ENCODE data around the gene SHANK2. TPM values are rescaled to one million over a fixed set of nuclear protein-coding genes. Genes with fewer than 3 reads are reported as not detected.

The SHANK2 gene
- total RNA-seq, 1 experiment from 2014 or later, result under 0.01 TPM

DNA sequence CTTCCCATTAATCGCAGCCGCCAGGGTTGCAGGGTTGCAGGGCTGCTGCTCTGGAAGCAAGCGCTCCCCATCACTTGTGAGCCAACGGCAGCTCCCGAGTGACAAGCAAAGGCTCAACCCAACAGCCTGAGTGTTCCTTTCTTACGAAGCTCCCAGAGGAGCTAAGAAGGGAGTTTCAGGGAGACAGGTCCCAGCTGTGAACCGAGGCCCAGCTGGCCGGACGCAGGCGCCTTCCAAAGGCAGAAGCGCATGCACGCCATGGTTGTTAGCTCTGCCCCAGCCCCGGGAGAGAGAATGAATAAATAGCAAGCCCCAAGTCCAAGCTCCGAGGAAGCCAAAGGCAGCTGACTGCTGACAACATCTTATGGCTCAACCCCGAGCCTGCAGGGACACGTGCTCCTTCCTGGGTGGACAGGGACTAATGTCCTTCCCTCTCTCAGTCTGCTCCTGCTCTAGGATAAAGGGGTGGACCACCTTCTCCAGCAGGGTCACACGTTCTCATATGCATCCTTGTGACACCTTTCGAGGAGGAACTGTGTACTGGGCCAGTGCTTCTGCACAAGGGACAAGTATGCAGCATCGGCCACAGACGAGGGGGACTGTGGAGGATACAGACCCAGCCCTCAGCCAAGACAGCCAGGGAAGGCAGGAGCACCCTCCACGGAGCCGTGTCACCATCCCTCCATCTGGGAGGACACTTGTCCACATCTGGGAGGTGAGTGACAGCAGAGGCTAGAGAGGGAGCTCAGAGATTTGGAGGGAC, 29.9 kb downstream of the SHANK2 start:
- DNase-seq (ENCODE audit: low read depth), result no peak

DNA sequence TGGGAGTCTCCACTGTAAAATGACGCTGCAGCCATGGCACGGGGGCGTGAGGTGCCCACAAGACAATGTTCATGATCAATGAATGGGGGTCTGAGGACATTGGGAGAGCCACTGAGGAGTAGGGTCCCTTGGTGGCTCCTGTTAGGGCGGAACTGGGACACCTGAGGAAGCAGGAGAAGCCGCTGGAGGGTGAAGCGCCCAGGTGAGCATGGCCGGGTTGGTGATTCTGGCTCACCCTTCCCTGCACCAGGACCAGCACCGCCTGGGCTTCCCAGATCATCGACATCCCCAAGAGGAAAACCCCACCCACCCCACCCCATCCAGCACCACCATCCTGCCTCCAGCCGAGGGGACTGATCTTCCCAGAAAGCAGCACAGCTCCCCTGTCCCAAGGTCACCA, 30.6 kb downstream of the SHANK2 start:
- no peak for DNase-seq (ENCODE audit: low read depth)

DNA sequence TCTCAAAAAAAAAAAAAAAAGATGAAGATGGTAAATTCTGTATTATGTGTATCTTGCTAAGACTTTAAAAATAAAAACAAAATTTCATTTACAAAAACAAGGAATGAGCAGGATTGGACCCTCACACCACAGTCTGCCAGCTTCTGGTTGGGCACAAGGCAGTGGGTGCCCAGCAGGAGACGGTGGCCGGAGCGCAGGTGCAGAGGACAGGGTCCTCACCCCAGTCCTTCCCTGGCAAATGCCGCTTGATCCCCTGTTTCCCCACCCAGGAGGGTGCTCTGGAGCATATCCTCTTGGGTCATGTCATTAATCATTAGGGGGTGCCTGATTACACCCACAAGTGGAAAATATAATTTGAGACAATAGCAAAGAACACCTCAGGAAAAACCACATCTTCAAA, 31.2 kb downstream of the SHANK2 start:
- no peak for DNase-seq (ENCODE audit: low read depth)

DNA sequence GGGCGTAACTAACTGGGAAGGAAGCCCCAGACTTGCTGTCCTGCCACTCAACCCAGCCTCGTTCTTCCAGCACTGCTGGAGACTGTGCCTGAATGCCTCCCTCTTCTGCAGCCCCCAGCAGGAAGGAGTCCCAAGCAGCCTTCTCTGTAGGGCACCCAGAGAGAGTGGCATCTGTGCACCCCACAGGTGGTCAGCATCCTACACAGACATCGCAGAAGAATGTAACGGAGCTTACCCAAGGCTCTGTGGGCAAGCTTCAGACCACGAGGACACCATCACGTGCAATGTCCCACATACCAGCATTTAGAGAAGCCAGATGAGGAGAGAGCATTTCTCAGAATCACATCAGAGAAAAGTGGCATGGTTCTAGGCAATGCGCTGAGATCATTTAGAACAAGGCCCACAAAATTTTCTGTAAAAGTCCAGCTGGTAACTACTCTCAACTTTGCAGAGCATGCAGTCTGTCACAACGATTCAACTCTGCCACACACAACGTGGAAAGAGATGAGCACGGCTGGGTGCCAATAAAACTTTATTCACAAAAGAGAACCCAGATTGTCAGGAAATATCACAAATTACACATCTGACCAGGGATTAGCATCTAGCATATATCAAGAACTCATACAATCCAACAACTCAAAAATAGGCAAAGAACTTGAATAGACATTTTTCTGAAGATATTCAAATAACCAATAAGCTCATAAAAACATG, 33.4 kb downstream of the SHANK2 start:
- no peak for DNase-seq (ENCODE audit: low read depth)

DNA sequence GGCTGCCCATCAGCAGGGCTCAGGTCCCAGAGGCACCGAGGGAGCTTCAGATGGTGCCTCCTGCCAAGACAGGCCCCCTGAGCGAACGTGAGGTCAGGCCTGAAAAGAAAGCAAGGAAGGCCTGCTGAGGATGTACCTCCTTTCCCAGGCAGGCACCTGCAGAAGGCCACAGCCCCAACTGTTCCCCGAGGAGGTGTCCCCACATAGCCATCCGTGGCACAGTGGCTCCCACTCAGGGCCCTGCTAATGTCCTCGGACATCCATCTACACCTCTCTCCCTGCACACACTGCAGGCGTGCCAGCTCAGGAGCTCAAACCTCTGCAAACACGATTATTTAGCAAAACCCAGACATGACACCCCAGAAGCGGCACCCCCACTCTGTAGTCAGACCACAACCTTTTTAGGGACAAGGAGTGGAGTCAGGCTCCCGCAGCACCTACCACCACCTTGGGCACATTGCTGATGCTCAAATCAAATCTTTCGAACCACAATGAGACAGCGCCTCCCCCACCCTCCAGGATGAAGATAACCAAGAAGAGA, 36.9 kb downstream of the SHANK2 start:
- DNase-seq (ENCODE audit: low read depth), result no peak

DNA sequence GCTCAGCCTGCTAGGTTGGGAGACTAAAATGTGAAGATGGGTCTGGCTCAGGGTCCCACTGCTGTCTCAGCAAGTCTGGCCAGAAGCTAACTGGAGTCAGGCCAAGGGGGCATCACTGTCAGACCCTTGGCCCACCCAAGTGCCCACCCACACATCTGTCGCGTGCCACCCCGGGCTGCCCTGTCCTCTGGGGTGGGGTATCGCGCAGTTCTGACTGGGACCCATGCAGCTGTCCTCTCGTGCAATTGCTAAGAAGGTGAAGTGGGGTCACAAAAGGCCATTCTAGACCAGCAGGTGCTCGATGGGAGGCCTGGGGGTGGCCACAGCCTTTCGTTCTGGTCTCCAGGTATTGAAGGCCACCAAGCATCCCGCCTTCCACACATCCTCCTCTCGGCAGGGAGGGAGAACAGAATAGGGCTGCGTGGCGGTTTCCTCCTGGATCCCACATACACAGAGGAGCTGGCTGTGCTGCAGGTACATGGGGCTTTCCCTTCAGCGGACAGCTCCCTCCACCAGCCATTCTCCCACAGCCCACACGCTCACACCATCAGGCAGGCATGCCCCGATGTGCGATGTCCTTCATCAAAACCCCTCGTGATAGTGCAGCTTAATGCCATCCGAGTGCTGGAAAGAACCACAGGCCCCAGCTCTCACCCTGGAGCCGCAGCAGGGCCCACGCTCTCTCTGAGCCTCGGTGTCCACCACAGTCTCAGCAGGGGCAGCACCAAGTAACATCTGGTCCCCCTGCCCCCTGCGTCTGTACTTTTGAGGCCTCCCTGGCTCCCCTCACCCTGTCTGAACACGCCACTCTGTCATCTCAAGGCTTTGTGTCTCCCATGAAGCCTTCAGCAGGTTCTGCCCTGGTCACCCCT, 37.6 kb downstream of the SHANK2 start:
- DNase-seq (ENCODE audit: low read depth), result no peak

DNA sequence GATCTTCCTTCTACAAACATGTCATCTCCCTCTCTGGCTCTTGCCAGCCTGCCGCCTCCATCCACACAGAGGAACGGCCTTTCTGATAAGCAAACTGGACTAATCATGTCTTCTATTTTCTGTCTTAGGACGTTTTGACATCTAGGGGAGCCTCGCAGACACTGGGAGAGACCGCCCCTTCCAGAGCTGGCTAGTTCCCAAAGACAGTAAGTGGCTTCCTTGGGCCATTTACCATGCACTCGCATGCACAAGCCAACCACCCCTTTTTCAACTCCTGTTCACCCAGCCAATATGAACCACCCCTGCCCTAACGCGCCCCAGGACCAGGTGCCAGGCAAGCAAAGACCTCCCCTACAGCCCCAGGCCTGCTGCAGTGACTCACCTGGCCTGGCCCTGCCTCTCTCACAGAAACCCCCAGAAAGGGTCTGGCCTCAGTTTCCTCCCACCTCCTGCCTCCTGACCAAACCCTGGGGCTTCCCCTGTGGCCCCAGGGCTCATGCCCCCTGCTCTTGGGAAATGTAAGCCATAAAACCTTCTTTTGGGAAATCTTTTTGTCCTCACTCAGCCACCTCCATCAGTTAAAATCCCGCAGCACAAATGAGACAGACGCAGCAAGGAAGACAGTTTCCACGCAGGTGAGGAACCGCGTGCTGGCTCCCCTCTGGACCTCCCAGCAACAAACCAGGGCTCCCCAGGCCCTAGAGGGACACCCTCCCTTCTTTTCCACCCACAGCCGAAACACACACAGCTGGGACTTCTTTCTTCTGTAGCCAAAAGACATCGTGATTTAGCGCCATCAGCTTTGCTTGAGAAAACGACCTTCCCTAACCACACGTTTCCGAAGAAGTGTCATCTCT, 38.5 kb downstream of the SHANK2 start:
- DNase-seq (ENCODE audit: low read depth), result no peak

DNA sequence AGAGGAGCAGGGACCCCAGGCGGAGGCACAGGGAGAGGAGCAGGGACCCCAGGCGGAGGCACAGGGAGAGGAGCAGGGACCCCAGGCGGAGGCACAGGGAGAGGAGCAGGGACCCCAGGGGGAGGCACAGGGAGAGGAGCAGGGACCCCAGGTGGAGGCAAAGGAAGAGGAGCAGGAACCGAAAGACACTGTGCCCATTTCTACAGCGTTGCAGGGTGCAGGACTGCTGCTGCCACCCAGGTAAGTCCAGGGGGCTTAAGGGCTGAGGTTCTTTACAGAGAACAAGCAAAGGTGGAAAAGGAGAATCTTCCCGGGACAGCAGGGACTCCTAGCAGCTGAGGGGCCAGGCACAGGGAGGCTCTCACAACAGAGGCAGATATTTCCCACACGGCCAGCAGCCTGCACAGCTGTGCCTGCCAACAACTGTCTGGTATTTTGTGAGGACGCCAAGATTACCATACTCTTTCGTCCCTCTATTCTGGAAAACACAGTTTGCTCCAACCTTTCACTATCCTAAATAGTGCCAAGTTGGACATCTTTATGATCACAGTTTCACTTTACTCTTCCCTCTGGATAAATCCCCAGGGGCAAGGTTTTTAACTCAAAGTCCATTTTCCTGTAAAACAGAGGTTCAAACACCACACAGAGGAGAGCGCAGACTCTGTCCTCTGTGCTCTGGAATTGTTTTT, 39.4 kb downstream of the SHANK2 start:
- DNase-seq (ENCODE audit: low read depth), result no peak

DNA sequence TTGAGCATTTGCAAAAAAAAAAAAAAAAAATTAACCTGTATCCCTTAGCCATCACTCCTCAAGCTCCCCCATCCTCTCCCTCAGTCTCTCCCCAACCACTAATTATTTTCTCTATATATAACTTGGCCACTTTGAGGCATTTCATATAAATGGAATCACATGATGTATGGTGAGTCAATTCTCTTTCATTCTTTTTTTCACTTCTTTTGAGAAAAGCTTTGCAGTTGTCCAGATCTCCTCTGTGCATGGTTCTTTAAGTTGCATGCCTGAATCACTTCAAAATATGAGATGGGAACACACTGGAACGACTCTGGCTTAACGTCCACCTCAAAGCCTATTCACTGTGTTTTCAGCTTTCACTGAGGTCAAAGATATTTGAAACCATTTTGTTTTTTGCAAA, 40.7 kb downstream of the SHANK2 start:
- no peak for DNase-seq (ENCODE audit: low read depth)

DNA sequence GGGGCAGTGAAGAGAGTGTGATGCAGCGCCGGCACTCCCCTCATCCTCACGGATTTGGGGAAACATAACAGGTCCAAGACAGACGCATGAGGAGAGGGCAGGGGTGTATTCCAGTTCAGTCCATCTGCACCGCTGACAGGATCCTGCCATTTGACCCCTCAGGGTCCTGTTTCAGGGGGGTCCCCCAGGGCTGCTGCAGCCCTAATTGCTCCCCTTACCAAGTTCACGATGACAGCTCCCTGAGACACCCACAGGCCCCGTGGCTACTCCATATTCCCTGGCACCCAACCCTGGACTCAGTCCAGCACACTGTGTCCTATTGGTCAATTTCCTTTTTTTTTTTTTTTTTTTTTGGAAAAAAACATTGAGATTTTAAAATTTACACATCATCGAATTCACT, 41.5 kb downstream of the SHANK2 start:
- no peak for DNase-seq (ENCODE audit: low read depth)

DNA sequence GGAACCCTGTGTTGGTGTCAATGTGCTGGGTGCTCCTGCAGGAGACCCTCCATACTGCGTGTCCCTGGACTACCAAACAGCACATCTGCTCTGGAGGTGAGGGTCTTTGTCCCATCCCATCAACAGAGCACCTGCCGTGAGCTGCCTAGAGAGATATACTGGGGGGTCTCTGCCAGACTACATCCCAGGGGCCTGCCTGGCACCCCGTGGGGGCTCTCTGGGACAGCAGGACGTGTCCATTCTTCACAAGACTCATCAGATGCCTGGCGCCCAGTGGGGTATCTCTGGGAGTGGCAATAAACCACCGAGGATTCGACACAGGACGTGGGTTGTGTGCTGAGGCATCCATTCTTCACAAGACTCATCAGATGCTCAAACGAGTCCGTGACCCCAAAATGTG, 42.7 kb downstream of the SHANK2 start:
- no peak for DNase-seq (ENCODE audit: low read depth)

DNA sequence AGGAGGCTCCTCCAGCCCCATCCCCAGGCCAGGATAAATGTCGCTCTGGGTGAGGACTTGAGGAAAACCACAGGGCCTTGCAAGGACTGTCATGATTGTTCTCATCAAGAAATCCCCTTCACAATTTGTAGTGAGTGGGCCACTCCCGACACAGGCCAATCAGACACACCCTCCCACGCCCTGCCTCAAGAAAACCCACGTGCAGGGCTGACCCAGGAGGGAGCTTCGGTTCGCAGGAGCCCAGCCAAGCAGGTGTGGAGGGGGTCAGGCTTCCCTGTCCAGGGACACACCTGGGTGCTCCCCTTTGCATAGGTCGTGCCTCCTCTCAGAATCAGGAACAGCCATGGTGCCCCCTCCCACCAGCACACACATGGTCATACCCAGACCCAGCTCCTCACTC, 43.2 kb downstream of the SHANK2 start:
- no peak for DNase-seq (ENCODE audit: low read depth)

DNA sequence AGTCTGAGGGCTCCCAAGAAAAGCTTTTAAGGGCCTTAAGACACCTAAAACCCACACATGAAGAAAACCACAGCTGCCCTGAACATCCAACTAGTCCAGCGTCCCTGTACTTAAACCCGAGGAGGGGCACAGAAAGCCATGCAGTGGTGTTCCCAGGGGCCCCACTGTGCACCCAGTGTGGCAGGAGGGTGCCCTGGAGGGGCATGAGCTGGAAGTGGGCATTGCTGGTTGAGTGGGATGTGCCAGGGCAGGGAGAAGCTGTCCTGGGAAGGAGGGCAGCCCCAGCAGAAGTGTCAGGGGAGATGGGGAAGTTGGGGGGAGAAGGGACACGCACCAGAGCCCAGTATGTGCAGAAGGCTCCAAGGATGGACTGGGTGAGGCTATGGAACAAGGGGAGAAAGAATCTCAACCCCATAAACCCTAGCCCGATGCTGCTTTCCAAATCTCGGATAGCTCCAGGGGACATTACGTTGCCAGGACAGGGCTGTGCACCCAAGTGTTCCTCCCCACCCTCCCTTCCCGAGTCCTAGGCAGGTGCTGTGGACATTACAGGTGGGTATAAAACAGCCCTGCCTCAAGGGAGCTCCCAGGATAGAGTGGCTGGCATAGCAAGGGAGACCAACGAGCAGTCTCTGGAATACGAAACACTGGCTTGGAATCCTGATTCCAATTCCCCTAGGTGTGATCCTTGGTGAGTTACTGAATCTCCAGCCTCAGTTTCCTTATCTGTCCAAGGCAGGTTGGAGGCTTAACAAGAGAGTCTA, 44.2 kb downstream of the SHANK2 start:
- no peak for DNase-seq (ENCODE audit: low read depth)

DNA sequence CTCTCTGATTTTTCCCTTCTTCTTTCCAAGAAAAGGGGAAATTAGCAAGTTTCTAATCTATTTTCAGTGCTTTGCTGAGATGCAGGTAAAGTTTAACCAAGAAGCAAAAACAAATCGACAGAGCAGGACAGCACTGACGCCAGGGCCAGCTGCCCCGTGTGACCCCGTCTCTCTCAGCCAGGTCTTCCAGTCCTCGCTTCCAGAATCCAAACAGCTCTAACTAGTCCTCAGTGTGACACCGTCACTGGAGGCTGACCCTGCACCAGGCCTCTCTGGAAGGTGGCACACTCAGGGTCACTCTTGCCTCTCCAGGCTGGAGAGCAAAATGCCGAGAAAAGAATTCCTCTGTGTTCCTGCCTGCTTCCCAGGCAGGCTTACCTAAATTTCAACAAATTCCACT, 44.8 kb downstream of the SHANK2 start:
- no peak for DNase-seq (ENCODE audit: low read depth)

DNA sequence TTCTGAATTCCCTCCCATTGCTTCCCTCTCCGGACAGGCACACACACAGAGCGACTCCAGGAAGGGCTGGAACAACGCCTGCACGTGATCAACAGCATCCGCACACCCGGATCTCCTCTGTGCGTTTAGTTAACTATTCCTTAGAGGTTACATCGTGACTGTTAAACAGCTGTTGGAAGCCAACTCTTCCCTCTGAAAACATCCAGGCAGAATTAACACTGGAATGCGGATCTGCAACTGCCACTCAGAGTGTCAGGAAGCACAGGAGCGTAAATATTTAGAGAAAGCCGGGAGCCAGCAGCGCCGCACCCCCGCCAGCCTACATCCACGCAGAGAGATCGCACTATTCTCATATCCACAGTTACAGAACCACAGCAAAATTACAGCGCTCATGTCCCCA, 46.2 kb downstream of the SHANK2 start:
- no peak for DNase-seq (ENCODE audit: low read depth)

DNA sequence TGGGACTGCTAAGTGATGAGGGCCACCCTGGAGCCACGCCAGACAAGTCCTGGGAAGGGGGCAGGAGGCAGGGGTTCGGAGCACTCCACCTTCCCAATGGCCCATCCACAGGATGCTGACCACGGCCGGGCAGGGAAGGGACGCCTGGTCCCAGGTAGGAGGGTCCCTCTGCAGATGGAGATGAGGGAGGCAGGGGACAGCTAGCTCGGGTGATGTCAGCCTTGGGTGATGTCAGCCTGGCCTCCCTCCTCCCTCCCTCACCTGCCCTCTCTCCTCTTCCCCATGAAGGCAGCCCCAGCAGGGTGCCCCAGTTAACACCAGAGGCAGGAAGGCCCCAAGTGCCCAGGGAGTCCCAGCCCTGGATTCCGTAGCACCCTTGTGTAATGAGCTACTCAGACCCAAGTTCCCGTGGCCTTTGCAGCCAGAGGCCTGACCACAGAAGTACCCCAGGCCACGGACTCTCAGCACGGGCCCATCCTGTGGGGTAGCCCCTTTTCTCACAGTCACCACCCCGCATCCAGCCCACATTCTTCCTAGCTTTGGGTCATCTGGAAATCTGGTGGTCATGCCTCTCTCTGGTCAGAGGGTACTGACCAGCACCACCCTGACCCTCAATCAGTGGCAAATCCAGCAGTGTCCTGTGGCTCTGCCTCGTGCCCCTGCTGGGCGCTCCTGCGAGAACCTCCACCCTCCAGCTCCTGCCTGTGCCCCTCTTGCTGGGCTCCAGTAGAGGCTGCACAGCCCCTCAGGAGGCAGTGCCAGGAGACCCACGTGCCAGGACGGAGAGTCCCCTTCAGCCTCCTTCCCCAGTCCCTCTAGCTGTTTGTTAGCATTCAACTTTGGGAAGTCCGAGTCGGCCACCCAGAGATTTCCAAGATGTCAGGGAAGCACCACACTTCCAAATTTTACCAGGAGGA, 47.4 kb downstream of the SHANK2 start:
- no peak for DNase-seq (ENCODE audit: low read depth)

DNA sequence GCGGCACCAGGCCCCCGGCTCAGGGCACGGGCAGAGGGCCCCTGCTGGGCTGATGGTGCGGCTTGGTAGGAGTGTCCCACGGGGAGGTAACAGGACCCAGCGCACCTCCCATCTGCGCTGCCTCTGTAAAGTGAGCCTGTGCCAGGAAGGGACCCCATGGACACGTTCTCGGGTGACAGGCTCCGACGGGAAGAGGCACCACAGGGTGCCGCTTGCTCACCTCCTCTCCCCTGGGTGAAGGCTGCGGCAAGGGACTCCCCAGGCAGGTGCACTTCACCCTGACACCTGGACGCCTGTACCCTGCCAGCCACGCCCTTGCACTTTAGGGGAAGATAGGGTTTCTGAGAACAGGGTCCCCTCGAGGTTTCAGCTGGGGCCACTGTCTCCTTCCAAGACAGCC, 48.1 kb downstream of the SHANK2 start:
- no peak for DNase-seq (ENCODE audit: low read depth)

DNA sequence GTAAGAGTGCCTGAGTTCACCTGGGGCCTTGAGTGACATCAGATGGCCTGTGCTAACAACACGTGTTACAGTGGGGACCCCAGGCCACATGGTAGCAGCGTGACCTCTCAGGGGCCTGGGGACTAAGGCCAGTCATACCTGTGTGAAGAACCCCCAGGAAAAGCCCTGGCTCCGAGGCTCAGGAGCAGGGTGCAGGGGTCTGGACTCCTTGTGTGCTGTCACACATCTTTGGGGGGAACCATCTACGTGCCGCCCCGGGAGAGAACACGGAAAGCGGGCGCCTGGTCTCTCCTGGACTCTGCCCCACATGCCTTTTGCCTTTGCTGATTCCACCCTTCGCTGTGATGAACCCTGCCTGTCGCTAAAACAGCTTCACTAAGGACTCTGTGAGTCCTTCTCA, 48.7 kb downstream of the SHANK2 start:
- DNase-seq (ENCODE audit: low read depth), result no peak

DNA sequence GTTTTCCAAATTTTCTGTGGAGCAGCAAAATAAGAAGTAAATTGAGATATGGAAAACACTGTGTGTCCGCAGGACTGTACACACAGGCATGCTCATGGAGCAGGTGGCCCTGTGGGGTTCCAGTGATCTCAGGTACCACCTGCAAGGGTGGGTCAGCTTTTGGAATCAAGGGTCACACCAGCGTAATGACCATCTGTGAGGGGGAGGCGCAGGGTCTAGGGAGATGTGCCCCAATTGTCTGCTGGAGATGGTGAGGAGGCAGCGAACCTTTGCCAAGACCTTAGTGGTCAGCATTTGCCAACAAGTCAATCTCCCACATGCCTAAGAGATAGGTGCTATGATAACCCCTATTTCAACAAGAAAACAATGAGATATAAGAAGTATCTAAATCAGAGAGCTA, 49.4 kb downstream of the SHANK2 start:
- no peak for DNase-seq (ENCODE audit: low read depth)
